ENCODE data around the gene CRIM1.

DNA sequence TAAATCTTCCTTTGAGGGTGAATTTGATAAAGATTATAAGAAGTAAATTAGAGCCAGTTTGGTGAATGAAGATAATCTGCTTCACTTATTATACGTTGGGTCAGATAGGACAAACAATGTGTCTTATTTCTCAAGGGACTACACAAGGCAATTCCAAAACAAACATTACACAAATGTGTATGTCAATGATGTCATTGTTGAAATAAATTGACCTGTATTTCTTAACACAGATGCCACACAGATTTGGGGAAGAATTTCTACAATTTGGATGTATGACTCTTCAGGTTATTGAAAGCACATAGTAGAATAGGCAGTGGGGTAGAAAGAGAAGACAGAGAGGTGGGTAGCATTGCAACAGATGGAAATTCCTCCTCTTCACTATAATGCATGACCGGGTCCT lies 6.9 kb upstream of the CRIM1 start:
- TF ChIP-seq CTCF (IDR thresholded peaks at IDR 0.05) (no peak), SMAD3 (CRISPR knock-in tag; IDR thresholded peaks at IDR 0.05; ENCODE audit: borderline replicate concordance) (no peak), CREB1 (CRISPR knock-in tag; IDR thresholded peaks at IDR 0.05) (no peak), ATF2 (CRISPR knock-in tag; IDR thresholded peaks at IDR 0.05; ENCODE audit: borderline replicate concordance, low read depth) (no peak), E2F1 (CRISPR knock-in tag; IDR thresholded peaks at IDR 0.05) (no peak), E2F4 (CRISPR knock-in tag; IDR thresholded peaks at IDR 0.05; ENCODE audit: borderline replicate concordance, low read depth) (no peak), EMX1 (CRISPR knock-in tag; IDR thresholded peaks at IDR 0.05) (no peak), CBFB (CRISPR knock-in tag; IDR thresholded peaks at IDR 0.05; ENCODE audit: low read depth) (no peak), ZNF138 (CRISPR knock-in tag; conservative IDR thresholded peaks at IDR 0.05) (no peak)
- TF ChIP-seq, protein P1, sequence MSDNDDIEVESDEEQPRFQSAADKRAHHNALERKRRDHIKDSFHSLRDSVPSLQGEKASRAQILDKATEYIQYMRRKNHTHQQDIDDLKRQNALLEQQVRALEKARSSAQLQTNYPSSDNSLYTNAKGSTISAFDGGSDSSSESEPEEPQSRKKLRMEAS (CRISPR knock-in tag; IDR thresholded peaks at IDR 0.05), result no peak
- TF ChIP-seq, protein P2, sequence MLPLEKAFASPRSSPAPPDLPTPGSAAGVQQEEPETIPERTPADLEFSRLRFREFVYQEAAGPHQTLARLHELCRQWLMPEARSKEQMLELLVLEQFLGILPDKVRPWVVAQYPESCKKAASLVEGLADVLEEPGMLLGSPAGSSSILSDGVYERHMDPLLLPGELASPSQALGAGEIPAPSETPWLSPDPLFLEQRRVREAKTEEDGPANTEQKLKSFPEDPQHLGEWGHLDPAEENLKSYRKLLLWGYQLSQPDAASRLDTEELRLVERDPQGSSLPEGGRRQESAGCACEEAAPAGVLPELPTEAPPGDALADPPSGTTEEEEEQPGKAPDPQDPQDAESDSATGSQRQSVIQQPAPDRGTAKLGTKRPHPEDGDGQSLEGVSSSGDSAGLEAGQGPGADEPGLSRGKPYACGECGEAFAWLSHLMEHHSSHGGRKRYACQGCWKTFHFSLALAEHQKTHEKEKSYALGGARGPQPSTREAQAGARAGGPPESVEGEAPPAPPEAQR (CRISPR knock-in tag; IDR thresholded peaks at IDR 0.05), result no peak
